ENCODE measurements around the gene KCTD21. TPM values are rescaled to one million over a fixed set of nuclear protein-coding genes. Genes with fewer than 3 reads are reported as not detected.

KCTD21 gene
- total RNA-seq, 1 experiment from 2014 or later = 5.7 TPM

DNA sequence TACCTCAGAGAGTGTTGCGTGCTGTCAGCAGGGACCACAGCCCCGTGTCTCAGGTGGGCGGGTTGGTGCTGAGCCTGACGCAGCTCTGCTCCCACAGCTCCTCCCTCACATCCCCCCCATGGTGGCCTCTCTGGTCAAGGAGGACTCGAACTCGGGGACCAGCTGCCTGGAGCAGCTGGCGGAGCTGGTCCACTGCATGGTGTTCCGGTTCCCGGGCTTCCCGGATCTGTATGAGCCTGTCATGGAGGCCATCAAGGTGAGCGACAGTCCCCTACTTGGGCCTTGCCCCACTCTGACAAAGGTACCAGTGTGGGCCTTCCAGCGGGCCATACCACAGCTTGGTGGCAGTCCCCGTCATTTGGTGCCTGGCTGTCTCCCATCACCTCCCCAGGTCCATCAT, 12.1 kb upstream of the KCTD21 start:
- H3K27ac ChIP-seq = no peak overlapping the region
- H3K36me3 ChIP-seq = 0 out of 2 replicates have a peak, but pooled peaks cover 4% of the 10 kb centered on the region
- no peaks in the 10 kb centered on the region for H3K27me3 ChIP-seq (replicated peaks)
- no peak for DNase-seq (ENCODE audit: low read depth in 1 of 2, low spot score in 2 of 2)
- no peaks in the 10 kb centered on the region for H3K9me3 ChIP-seq (replicated peaks)
- H3K4me1 ChIP-seq (replicated peaks) = no peaks in the 10 kb centered on the region
- no peak overlapping the region for H3K4me3 ChIP-seq

DNA sequence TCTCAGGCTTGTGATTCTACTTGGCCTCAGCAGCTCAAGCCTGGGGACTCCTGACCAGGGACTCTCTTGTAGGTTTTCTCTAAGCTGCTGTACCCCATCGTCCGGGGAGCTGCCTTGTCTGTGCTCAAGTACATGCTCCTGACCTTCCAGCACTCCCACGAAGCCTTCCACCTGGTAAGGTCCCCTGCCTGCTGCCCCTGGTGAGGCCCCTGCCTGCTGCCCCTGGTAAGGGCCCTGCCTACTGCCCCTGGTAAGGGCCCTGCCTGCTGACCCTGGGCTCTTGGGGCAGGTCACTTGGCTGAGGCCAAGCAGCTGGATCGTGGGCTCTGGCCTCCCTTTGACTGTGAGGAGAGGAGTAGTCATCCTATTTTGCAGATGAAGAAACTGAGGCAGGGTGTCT, 11.6 kb upstream of the KCTD21 start:
- no peaks in the 10 kb centered on the region for H3K9me3 ChIP-seq (replicated peaks)
- H3K27me3 ChIP-seq (replicated peaks) = no peaks in the 10 kb centered on the region
- no peak overlapping the region for H3K4me3 ChIP-seq
- H3K27ac ChIP-seq = no peak overlapping the region
- H3K4me1 ChIP-seq (replicated peaks) = no peaks in the 10 kb centered on the region
- 0 out of 2 replicates have a peak, but pooled peaks cover 4% of the 10 kb centered on the region for H3K36me3 ChIP-seq
- DNase-seq (ENCODE audit: low read depth in 1 of 2, low spot score in 2 of 2) = no peak

DNA sequence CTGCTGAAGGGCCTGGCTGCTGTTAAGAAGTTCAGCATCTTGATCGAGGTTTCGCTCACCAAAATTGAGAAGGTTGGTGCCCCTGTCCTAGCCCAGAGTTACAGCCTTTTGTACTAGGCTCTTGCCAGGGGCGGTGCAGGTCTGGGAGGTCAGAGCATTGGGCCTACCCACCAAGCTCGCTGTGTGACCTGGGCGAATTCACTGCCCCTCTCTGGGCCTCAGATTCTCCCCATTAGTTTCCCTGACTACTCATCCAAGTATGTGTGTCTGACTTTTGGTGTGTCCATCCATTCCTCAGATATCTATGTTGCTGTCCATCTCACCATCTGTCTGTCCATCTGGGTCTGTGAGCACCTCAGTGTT, 11.2 kb upstream of the KCTD21 start:
- H3K4me1 ChIP-seq (replicated peaks) = no peaks in the 10 kb centered on the region
- no peaks in the 10 kb centered on the region for H3K9me3 ChIP-seq (replicated peaks)
- H3K27me3 ChIP-seq (replicated peaks) = no peaks in the 10 kb centered on the region
- DNase-seq (ENCODE audit: low read depth in 1 of 2, low spot score in 2 of 2) = no peak
- H3K4me3 ChIP-seq = no peak overlapping the region
- H3K27ac ChIP-seq = no peak overlapping the region
- 0 out of 2 replicates have a peak, but pooled peaks cover 4% of the 10 kb centered on the region for H3K36me3 ChIP-seq

DNA sequence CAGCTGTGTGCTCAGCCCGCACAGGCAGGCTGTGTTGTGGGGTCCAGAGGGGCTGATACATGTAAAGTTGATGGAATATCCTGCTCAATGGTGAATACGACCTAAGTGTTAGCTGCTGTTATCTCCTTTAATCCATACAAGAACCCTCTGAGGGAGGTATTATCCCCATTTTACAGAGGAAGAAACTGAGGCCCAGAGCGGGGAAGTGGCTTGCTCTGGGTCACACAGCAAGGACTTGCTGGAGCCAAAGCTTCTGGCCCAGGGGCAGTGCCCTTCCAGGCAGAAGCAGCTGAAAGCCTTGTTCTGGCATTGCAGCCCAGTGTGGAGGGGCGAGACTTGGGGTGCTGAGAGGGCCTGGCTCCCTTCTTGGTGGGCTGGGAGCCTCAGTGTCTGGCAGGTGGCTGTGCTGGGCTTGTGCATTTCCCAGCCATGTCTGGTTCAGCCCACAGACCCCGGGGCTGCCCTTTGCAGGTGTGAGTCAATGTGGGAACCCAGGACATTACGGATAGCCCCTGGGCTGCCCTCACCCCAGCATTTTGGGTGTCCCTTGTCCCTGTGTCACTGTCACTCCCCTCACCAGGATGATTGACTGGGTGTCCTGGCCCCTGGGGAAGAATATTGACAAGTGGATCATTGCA, 10.7 kb upstream of the KCTD21 start:
- DNase-seq (ENCODE audit: low read depth in 1 of 2, low spot score in 2 of 2) = no peak
- H3K36me3 ChIP-seq = 0 out of 2 replicates have a peak, but pooled peaks cover 4% of the 10 kb centered on the region
- no peak overlapping the region for H3K27ac ChIP-seq
- no peak overlapping the region for H3K4me3 ChIP-seq
- H3K9me3 ChIP-seq (replicated peaks) = no peaks in the 10 kb centered on the region
- no peaks in the 10 kb centered on the region for H3K4me1 ChIP-seq (replicated peaks)
- H3K27me3 ChIP-seq (replicated peaks) = no peaks in the 10 kb centered on the region

DNA sequence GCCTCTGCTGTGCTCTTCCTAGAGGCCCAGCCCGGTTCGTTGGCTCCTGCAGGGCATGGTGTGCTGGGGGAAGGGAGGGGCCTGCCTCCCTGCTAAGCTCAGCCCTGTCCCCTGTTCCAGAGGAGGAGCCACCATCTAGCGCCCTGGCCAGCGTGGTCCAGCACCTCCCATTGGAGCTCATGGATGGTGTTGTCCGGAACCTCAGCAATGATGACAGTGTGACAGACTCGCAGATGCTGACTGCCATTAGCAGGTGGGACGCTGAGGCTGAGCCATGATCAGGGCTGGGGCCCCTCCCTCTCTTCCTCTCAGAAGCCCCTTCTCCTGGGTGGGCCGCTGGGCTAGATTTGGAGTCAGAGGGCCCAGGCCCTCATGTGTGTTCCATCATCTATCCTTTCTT, 9.4 kb upstream of the KCTD21 start:
- Histone ChIP-seq H3K27ac (no peak overlapping the region), H3K27me3 (replicated peaks) (no peaks in the 10 kb centered on the region), H3K36me3 (0 out of 2 replicates have a peak, but pooled peaks cover 4% of the 10 kb centered on the region), H3K4me3 (no peak overlapping the region), H3K4me1 (replicated peaks) (no peaks in the 10 kb centered on the region), H3K9me3 (replicated peaks) (no peaks in the 10 kb centered on the region)
- DNase-seq (ENCODE audit: low read depth in 1 of 2, low spot score in 2 of 2) = no peak

DNA sequence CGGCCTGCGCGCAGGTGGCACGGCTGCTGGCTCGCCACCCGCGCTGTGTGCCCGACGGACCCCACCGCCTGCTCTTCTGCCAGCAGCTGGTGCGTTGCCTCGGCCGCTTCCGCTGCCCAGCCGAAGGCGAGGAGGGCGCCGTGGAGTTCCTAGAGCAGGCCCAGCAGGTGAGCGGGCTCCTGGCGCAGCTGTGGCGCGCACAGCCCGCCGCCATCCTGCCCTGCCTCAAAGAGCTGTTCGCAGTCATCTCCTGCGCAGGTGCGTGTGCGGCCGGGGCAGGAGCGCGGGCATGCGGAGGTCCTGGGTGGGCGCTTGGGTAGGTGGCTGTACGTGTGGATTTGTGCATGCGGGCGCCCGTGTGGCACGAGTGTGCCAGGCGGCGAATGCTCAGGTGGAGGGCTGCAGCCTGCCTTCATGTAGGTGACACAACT, 8.2 kb upstream of the KCTD21 start:
- Histone ChIP-seq H3K4me1 (replicated peaks) (no peaks in the 10 kb centered on the region), H3K9me3 (replicated peaks) (no peaks in the 10 kb centered on the region), H3K27me3 (replicated peaks) (no peaks in the 10 kb centered on the region), H3K27ac (no peak overlapping the region), H3K4me3 (no peak overlapping the region), H3K36me3 (0 out of 2 replicates have a peak, but pooled peaks cover 4% of the 10 kb centered on the region)
- no peak for DNase-seq (ENCODE audit: low read depth in 1 of 2, low spot score in 2 of 2)

DNA sequence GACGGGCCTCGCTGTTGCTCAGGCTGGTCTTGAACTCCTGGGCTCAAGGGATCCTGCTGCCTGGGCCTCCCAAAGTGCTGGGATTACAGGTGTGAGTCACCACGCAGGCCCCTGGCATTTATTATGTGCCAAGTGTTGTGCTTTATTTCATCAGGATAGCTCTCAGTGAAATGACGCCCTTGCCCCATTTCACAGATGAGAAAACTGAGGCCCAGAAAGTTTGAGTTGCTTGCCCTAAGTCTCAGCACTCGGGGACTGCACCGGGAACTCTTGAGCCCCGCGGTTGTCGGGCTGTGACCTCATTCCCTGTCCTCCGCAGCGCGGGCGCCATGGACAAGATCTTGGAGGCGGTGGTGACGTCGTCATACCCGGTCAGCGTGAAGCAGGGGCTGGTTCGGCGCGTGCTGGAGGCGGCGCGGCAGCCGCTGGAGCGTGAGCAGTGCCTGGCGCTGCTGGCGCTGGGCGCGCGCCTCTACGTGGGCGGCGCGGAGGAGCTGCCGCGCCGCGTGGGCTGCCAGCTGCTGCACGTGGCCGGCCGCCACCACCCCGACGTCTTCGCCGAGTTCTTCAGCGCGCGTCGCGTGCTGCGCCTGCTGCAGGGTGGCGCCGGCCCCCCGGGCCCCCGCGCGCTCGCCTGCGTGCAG, 7.6 kb upstream of the KCTD21 start:
- Histone ChIP-seq H3K4me3 (no peak overlapping the region), H3K27ac (no peak overlapping the region), H3K4me1 (replicated peaks) (no peaks in the 10 kb centered on the region), H3K36me3 (0 out of 2 replicates have a peak, but pooled peaks cover 4% of the 10 kb centered on the region), H3K9me3 (replicated peaks) (no peaks in the 10 kb centered on the region), H3K27me3 (replicated peaks) (no peaks in the 10 kb centered on the region)
- no peak for DNase-seq (ENCODE audit: low read depth in 1 of 2, low spot score in 2 of 2)

DNA sequence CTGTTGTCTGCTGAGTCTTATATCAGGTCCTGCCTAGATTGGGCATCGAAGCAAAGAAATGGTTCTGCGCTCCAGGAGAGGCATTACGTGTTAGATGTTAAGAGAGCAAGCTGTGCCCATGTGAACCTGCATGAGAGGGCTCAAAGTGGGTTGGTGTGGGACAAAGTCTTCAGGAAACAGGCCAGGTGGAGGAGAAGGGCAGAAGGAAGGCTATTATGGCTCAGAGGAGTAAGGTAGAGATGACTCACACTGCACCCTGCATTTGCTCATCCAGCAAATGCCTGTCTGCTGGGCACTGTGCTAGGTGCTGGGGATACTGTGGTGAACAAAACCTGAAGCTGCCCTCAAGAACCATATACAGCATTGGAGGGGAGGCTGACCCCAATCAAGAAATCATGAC, 6.1 kb upstream of the KCTD21 start:
- Histone ChIP-seq H3K27me3 (replicated peaks) (no peaks in the 10 kb centered on the region), H3K4me3 (no peak overlapping the region), H3K27ac (no peak overlapping the region), H3K4me1 (replicated peaks) (0 out of 2 replicates have a peak, but pooled peaks cover 4% of the 10 kb centered on the region), H3K9me3 (replicated peaks) (no peaks in the 10 kb centered on the region), H3K36me3 (no peaks in the 10 kb centered on the region)
- DNase-seq (ENCODE audit: low read depth in 1 of 2, low spot score in 2 of 2) = no peak

DNA sequence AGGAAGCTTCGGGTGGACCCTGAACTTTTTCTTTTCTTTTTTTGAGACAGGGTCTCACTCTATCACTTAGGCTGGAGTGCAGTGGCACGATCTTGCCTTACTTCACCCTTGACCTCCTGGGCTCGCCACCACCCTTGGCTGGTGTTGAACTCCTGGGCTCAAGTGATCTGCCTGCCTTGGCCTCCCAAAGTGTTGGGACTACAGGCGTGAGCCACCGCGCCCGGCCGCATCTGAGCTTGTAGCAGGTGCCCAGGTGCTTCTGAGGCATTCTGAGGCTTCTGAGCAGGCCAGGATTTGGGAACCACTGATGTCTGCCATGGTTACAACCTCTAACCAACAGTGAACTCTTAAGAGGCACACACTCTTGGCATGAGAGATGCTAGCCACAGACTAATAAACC, 5.4 kb upstream of the KCTD21 start:
- Histone ChIP-seq H3K4me3 (no peak overlapping the region), H3K9me3 (replicated peaks) (no peaks in the 10 kb centered on the region), H3K4me1 (replicated peaks) (0 out of 2 replicates have a peak, but pooled peaks cover 7% of the 10 kb centered on the region), H3K27me3 (replicated peaks) (no peaks in the 10 kb centered on the region), H3K36me3 (no peaks in the 10 kb centered on the region), H3K27ac (no peak overlapping the region)
- DNase-seq (ENCODE audit: low read depth in 1 of 2, low spot score in 2 of 2) = no peak

DNA sequence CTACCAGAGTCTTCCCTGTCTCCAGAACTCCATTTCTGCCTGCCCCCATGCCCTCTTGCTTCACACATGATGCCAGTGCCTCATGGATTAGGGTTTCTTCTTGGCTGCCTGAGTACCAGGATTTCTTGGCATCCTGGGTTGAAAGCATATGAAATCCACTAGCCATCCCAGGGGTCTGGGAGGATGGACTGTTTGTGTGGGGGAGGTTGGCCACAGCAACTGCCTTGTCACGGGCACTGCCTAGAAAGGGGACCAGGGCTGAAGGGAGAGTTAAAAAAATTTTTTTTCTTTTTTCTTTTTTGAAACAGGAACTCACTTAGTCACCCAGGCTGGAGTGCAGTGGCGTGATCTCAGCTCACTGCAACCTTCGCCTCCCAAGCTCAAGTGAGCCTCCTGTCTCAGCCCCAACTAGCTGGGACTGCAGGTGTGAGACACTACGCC, 4.5 kb upstream of the KCTD21 start:
- no peak for DNase-seq (ENCODE audit: low read depth in 1 of 2, low spot score in 2 of 2)
- Histone ChIP-seq H3K4me3 (no peak overlapping the region), H3K36me3 (no peaks in the 10 kb centered on the region), H3K27ac (no peak overlapping the region), H3K4me1 (replicated peaks) (0 out of 2 replicates have a peak, but pooled peaks cover 7% of the 10 kb centered on the region), H3K27me3 (replicated peaks) (no peaks in the 10 kb centered on the region), H3K9me3 (replicated peaks) (no peaks in the 10 kb centered on the region)

DNA sequence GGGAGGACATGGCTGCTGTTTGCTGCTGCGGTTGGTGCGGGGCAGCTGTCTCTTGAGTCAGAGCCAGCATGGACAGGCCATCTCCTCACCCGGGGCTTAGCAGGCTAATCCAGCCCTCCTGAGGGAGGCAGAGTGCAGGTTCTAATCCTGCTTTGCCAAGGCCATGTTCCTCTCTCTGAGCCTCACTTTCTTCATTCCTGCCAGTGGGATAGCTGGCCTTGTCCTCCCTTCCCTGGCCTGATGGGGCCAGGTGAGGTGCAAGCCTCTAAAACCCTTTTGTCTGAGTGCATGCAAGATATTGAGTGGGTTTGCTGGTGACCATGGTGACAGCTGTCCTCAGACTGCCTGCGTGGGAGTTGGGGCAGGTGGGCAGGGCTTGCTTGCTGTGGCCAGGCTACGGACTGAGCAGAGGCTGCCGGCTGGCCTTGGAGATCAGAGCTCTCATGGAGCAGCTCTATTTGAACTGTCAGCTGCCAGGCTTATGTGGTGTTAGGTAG, 3.8 kb upstream of the KCTD21 start:
- H3K27me3 ChIP-seq (replicated peaks) = no peaks in the 10 kb centered on the region
- H3K4me1 ChIP-seq (replicated peaks) = 0 out of 2 replicates have a peak, but pooled peaks cover 9% of the 10 kb centered on the region
- H3K27ac ChIP-seq = no peak overlapping the region
- H3K4me3 ChIP-seq = no peak overlapping the region
- H3K36me3 ChIP-seq = no peaks in the 10 kb centered on the region
- DNase-seq (ENCODE audit: low read depth in 1 of 2, low spot score in 2 of 2) = no peak
- H3K9me3 ChIP-seq (replicated peaks) = no peaks in the 10 kb centered on the region

DNA sequence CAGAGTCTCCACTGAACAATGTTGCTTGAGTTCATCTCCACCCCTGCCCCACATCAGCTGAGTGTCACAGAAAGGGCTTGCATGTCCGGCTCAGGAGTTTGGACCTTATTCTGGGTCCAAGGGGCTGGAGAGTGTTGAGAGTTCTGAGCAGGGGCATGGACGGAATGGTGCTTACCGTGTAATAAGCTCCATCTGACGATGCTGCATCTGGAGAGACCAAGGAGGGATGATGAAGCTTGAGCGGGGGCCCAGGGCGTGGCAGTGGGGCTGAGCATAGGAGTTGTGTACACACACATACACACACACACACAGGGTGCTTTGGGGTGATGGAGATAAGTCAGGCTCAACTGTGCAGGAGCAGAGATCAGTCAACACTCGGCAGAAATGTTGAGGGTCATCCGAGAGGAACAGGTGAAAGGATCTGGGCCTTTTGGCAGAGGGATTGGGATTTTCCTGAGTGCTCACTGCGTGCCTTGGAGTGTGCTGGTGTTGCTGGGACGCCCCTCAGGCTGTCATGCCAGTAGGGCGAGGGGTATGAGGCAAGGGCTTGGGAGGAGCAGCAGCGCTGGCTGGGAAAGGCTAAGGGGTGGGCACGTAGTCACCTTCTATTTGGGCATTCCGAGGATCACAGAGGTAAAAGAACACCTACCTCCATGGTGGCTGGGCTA, 2.6 kb upstream of the KCTD21 start:
- no peaks in the 10 kb centered on the region for H3K36me3 ChIP-seq
- no peaks in the 10 kb centered on the region for H3K9me3 ChIP-seq (replicated peaks)
- no peak overlapping the region for H3K27ac ChIP-seq
- no peak for DNase-seq (ENCODE audit: low read depth in 1 of 2, low spot score in 2 of 2)
- no peak overlapping the region for H3K4me3 ChIP-seq
- H3K27me3 ChIP-seq (replicated peaks) = no peaks in the 10 kb centered on the region
- H3K4me1 ChIP-seq (replicated peaks) = peaks cover 11% of the 10 kb centered on the region

DNA sequence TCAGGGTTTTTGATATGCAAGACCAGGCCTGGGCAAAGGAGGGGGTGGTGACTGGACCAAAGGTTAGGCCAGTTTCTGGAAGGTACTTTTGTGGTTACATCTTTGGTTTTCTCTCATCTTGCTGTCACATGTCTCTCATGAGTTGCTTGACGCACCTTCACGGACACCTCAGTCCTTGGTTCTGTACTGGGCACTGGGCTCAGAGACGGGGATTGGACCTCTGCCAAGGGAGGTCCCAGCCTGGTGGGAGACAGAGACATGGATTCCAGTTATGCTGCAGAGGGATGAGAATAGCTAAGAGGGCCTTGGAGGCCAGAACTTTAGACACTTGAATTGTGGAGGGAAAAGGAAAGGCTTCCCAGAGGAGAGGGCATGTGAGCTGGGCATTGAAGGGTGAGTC, 1.9 kb upstream of the KCTD21 start:
- peaks cover 17% of the 10 kb centered on the region for H3K4me1 ChIP-seq (replicated peaks)
- no peak for DNase-seq (ENCODE audit: low read depth in 1 of 2, low spot score in 2 of 2)
- H3K4me3 ChIP-seq = no peak overlapping the region
- no peaks in the 10 kb centered on the region for H3K27me3 ChIP-seq (replicated peaks)
- H3K36me3 ChIP-seq = no peaks in the 10 kb centered on the region
- H3K27ac ChIP-seq = no peak overlapping the region
- no peaks in the 10 kb centered on the region for H3K9me3 ChIP-seq (replicated peaks)

DNA sequence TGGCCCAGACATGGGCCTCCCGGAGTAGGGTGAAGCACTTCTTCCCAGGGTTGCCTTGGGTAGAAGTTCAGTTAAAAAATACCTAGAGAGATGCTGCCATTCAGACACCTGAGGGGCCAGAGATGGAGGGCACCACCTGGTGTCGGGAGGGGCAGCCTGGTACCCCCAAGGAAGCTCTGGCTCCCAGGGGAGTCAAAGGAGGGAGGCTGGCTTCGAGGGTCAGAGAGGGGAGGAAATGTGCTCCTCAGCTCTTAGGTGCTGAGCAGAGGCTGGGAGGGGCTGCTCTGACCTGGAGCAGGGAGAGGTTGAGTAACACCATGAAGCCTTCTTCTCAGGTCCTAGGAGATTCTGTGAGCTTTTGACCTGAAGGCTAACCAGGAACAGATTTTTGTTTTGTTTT, 1.4 kb upstream of the KCTD21 start:
- no peak overlapping the region for H3K27ac ChIP-seq
- H3K27me3 ChIP-seq (replicated peaks) = no peaks in the 10 kb centered on the region
- DNase-seq (ENCODE audit: low read depth in 1 of 2, low spot score in 2 of 2) = no peak
- no peaks in the 10 kb centered on the region for H3K36me3 ChIP-seq
- peak overlapping the region; percentile 72 for H3K4me3 ChIP-seq
- peaks cover 18% of the 10 kb centered on the region for H3K4me1 ChIP-seq (replicated peaks)
- H3K9me3 ChIP-seq (replicated peaks) = no peaks in the 10 kb centered on the region
